ENCODE results near the gene FOXN3. TPM values are rescaled to one million over a fixed set of nuclear protein-coding genes. Genes with fewer than 3 reads are reported as not detected.

FOXN3 gene
- polyA plus RNA-seq, 2 of the 4 experiments (the other 2 are of a cell fraction), result 6.0 to 6.4 TPM

- H3K27ac ChIP-seq, result no peak overlapping the region
- H3K9me3 ChIP-seq, result no peaks in the 10 kb centered on the region
- FAIRE-seq, result no peak
- no peak overlapping the region for H3K4me3 ChIP-seq
- DNase-seq (ENCODE audit: low read depth in 1 of 2, low spot score in 1 of 2), result no peak
- TF ChIP-seq ZFP36 (IDR thresholded peaks at IDR 0.05; ENCODE audit: borderline replicate concordance, partially characterized antibody), result no peak
- no peak for TF ChIP-seq NR3C1 (IDR thresholded peaks at IDR 0.05)
- no peak for TF ChIP-seq FOSL2 (IDR thresholded peaks at IDR 0.05)
- TF ChIP-seq FOSL2 (CRISPR knock-in tag; IDR thresholded peaks at IDR 0.05), result no peak
- TF ChIP-seq EP300 (IDR thresholded peaks at IDR 0.05), result no peak
- no peak for TF ChIP-seq ZNF302 (CRISPR knock-in tag; IDR thresholded peaks at IDR 0.05)
- TF ChIP-seq EHMT2 (IDR thresholded peaks at IDR 0.05; ENCODE audit: low read depth), result no peak
- no peak for TF ChIP-seq EHF (CRISPR knock-in tag; IDR thresholded peaks at IDR 0.05)
- TF ChIP-seq POLR2AphosphoS2 (conservative IDR thresholded peaks at IDR 0.05; ENCODE audit: low read length), result no peak
- TF ChIP-seq HMGXB4 (CRISPR knock-in tag; IDR thresholded peaks at IDR 0.05; ENCODE audit: borderline replicate concordance), result no peak
- no peak for TF ChIP-seq HES2 (IDR thresholded peaks at IDR 0.05)
- TF ChIP-seq CHD4 (IDR thresholded peaks at IDR 0.05; ENCODE audit: borderline replicate concordance), result no peak
- no peak for TF ChIP-seq CBX8 (IDR thresholded peaks at IDR 0.05)
- no peak for TF ChIP-seq PHF8 (IDR thresholded peaks at IDR 0.05; ENCODE audit: borderline replicate concordance, low read depth)
- TF ChIP-seq CHD2 (IDR thresholded peaks at IDR 0.05; ENCODE audit: low read length, partially characterized antibody), result no peak
- TF ChIP-seq SMC3 (IDR thresholded peaks at IDR 0.05), result no peak
- TF ChIP-seq NFE2L2 (conservative IDR thresholded peaks at IDR 0.05; ENCODE audit: low read length), result no peak
- no peak for TF ChIP-seq ATOH8 (CRISPR knock-in tag; IDR thresholded peaks at IDR 0.05; ENCODE audit: low read depth)
- TF ChIP-seq USF2 (IDR thresholded peaks at IDR 0.05), result no peak
- H3K4me2 ChIP-seq, result no peak overlapping the region
- no peaks in the 10 kb centered on the region for H3K4me1 ChIP-seq
- WGBS (ENCODE audit: missing lambda C conversion rate), result 70% methylated on average over 3 of the region's 3 CpGs
- ChIA-PET CTCF (no interaction called here), POLR2A (no interaction called here)
- ATAC-seq, result no peak
Measured at GRCh38 chr14:89397569-89398230, 19.3 kb downstream of the FOXN3 start.

GRCh38 chr14:89394972-89395371 lies 22.1 kb downstream of the FOXN3 start:
- WGBS (ENCODE audit: missing lambda C conversion rate), result 83% methylated on average over 4 of the region's 4 CpGs
- CTCF ChIA-PET, result interaction anchor here (1.4 kb wide), 1 partner anchor 89 kb away, joined by 4 read pairs; no protein-coding TSS in a partner anchor

More at GRCh38 chr14:89394972-89395371, 22.1 kb downstream of the FOXN3 start:
- DNase-seq (ENCODE audit: low read depth in 1 of 2, low spot score in 1 of 2) (no peak), ATAC-seq (no peak), FAIRE-seq (no peak)
- Histone ChIP-seq H3K27ac (no peak overlapping the region), H3K4me1 (peaks cover 9% of the 10 kb centered on the region), H3K9me3 (no peaks in the 10 kb centered on the region), H3K4me2 (no peak overlapping the region), H3K4me3 (no peak overlapping the region)
- POLR2A ChIA-PET, result no interaction called here
- TF ChIP-seq CBX8 (IDR thresholded peaks at IDR 0.05) (no peak), TFCP2L1 (CRISPR knock-in tag; IDR thresholded peaks at IDR 0.05) (no peak), HES2 (IDR thresholded peaks at IDR 0.05) (no peak), RCOR1 (IDR thresholded peaks at IDR 0.05; ENCODE audit: low read depth, low read length) (no peak), REST (IDR thresholded peaks at IDR 0.05) (no peak), HOXB5 (CRISPR knock-in tag; IDR thresholded peaks at IDR 0.05) (no peak), JUNB (IDR thresholded peaks at IDR 0.05) (no peak), HEYL (CRISPR knock-in tag; IDR thresholded peaks at IDR 0.05) (no peak), POLR2A (IDR thresholded peaks at IDR 0.05; ENCODE audit: low read length) (no peak), HDAC2 (IDR thresholded peaks at IDR 0.05) (no peak)
